GM12892 (cell line): ENCODE measurements around the gene KCNG2.

Experiments used
- POLR2A ChIP-seq: IDR thresholded peaks from 2 replicates; pipeline ENCODE4 v1.6.1; 2011; ENCODE audit warnings: low read depth, low read length, control low read depth
- POLR2AphosphoS5 ChIP-seq: IDR thresholded peaks from 2 replicates; pipeline ENCODE4 v1.6.1; 2011; ENCODE audit warnings: low read depth, low read length, control low read depth
- TAF1 ChIP-seq: IDR thresholded peaks from 2 replicates; pipeline ENCODE4 v1.6.1; 2011; ENCODE audit warnings: low read depth, mild to moderate bottlenecking, control low read depth, low read length, borderline replicate concordance

DNA sequence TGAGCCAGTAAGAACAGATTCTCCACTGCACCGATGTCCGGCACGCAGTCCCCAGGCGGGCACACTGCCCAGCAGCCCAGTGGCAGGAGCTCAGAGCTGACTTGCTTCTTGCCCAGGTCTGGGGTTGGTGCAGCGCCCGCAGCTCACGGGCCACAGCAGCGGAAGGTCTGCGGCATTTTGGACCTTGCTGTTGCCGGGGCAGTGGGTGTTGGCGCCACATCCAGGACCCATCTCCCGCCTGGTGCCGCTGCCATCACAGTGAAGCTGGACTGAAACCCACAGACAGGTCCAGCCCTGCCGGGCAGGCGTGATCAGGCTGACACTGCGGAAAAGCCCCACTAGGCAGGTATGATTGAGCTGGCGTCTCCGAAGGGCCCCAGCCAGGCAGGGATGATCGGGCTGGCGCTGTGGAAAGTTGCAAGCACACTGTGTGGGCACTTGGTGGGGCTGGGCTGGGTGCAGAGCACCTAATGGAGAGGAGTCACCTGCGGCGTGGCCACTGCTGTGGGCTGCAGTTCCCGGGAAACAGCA lies 78.3 kb downstream of the KCNG2 start:
- TF ChIP-seq POLR2A (no peak), POLR2AphosphoS5 (no peak), TAF1 (no peak)
